OCI-LY7 (cell line): ENCODE results near the gene ZDHHC5. TPM values are rescaled to one million over a fixed set of nuclear protein-coding genes. Genes with fewer than 3 reads are reported as not detected.

Source experiments
- BruUV-seq: library from RNA; stranded (reverse); fragments of 400-500 nt; replicated peaks from 2 replicates; lab custom pipeline; 2021; lab: Mats Ljungman, UMichigan
- CTCF ChIA-PET: fragments of 300-600 bp; sonication (Branson Sonifier 250); formaldehyde crosslinking; loops from one replicate; lab custom pipeline; 2022; ENCODE audit warnings: antibody characterized with exemption; ENCODE audit not compliant: unreplicated experiment; lab: Charles Lee
- POLR2A ChIA-PET: fragments of 300-600 bp; sonication (Branson Sonifier 250); formaldehyde crosslinking; loops from one replicate; lab custom pipeline; 2022; ENCODE audit warnings: antibody characterized with exemption; lab: Charles Lee
- DNase-seq: peaks from one replicate; pipeline ENCODE4 v3.0.0-alpha.2; 2015; ENCODE audit warnings: low spot score
- H2AFZ ChIP-seq: fragments of 200-600 bp; sonication (generic), shearing (Covaris generic); 2 replicates; pipeline ENCODE4 v1.6.1; 2014; ENCODE audit warnings: mild to moderate bottlenecking, antibody characterized with exemption, low read length, moderate library complexity
- H3K27ac ChIP-seq: fragments of 200-600 bp; sonication (generic); 2 replicates; pipeline ENCODE4 v1.5.1; 2014; ENCODE audit warnings: mixed run types, low read depth, mild to moderate bottlenecking, moderate library complexity, low read length, inconsistent platforms; ENCODE audit not compliant: poor library complexity, severe bottlenecking
- H3K36me3 ChIP-seq: fragments of 200-600 bp; sonication (generic); 2 replicates; pipeline ENCODE4 v1.6.1; 2014; ENCODE audit warnings: mild to moderate bottlenecking, antibody characterized with exemption, low read length, moderate library complexity, mixed read lengths; ENCODE audit not compliant: insufficient read depth
- H3K4me1 ChIP-seq: fragments of 200-600 bp; sonication (generic); 2 replicates; pipeline ENCODE4 v1.5.1; 2014; ENCODE audit warnings: mild to moderate bottlenecking, low read length; ENCODE audit not compliant: insufficient read depth, poor library complexity, severe bottlenecking
- H3K4me2 ChIP-seq: fragments of 200-600 bp; sonication (generic); 2 replicates; pipeline ENCODE4 v1.6.1; 2014; ENCODE audit warnings: mild to moderate bottlenecking, low read length
- H3K4me3 ChIP-seq: fragments of 200-600 bp; sonication (generic); 2 replicates; pipeline ENCODE4 v1.5.1; 2014; ENCODE audit warnings: mild to moderate bottlenecking, low read depth, low read length; ENCODE audit not compliant: poor library complexity, severe bottlenecking
- H3K79me2 ChIP-seq: fragments of 200-600 bp; sonication (generic); 2 replicates; pipeline ENCODE4 v1.6.1; 2016; ENCODE audit warnings: low read depth, mild to moderate bottlenecking, low read length, moderate library complexity, mixed read lengths; ENCODE audit not compliant: insufficient read depth
- H3K9me2 ChIP-seq: fragments of 200-600 bp; sonication (generic); 2 replicates; pipeline ENCODE4 v1.6.1; 2016; ENCODE audit warnings: mild to moderate bottlenecking, low read length, mixed read lengths; ENCODE audit not compliant: insufficient read depth
- H3K9me3 ChIP-seq: fragments of 200-600 bp; sonication (generic); 2 replicates; pipeline ENCODE4 v1.6.1; 2014; ENCODE audit warnings: mild to moderate bottlenecking, mixed run types, low read length, mixed read lengths
- H4K20me1 ChIP-seq: fragments of 200-600 bp; sonication (generic); 2 replicates; pipeline ENCODE4 v1.6.1; 2014; ENCODE audit warnings: mild to moderate bottlenecking, antibody characterized with exemption, low read length, moderate library complexity, mixed read lengths; ENCODE audit not compliant: insufficient read depth
- CTCF ChIP-seq: fragments of 200-600 bp; sonication (generic); conservative IDR thresholded peaks from 2 replicates; pipeline ENCODE4 v1.5.1; 2014; ENCODE audit warnings: mild to moderate bottlenecking, antibody characterized with exemption, low read length, moderate library complexity, mixed read lengths
- EZH2phosphoT487 ChIP-seq: fragments of 200-600 bp; sonication (generic); IDR thresholded peaks from 2 replicates; pipeline ENCODE4 v1.6.1; 2018; ENCODE audit warnings: low read depth, borderline replicate concordance, mild to moderate bottlenecking, mixed run types, antibody characterized with exemption, low read length, moderate library complexity, mixed read lengths
- intact Hi-C: fragments of 100-400 bp; cut with micrococcal nuclease; formaldehyde crosslinking; loops from one replicate; pipeline ENCODE4 v1.10.0; 2022; ENCODE audit not compliant: unreplicated experiment
- total RNA-seq, 2 experiments: library from RNA; depleted of rRNA in 1 of 2; stranded (reverse); fragments of >200 nt in 1 of 2; shearing (Covaris generic) in 1 of 2; gene quantifications; 2 replicates each; pipeline ENCODE4 v1.2.3, GENCODE V29; 2014 to 2022

ZDHHC5 gene
- total RNA-seq, 2 experiments from 2014 or later: 27.5 to 57.4 TPM

DNA sequence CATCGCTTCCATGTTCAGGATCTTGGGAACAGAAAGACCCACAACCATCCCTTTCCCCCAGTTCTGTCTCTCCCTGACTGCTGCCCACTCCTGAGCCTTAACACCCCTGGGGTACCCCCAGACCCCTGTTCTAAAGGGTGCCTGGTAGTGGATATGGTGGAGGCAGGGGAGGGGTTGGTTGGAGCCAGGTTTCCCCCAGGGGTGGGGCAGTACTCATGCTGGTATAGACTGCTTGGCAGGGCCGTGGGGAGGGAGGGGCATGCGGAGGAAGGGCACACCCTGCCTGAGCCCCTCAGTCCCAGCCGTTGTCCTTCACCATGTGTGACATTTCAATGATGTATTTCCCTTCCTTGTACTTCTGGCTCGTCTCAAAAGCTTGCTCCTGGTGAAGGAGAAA, 22.2 kb upstream of the ZDHHC5 start:
- Histone ChIP-seq H3K4me1 (peaks cover 35% of the 10 kb centered on the region), H3K27ac (no peak overlapping the region), H4K20me1 (no peaks in the 10 kb centered on the region), H2AFZ (no peak overlapping the region), H3K9me3 (no peaks in the 10 kb centered on the region), H3K4me3 (no peak overlapping the region), H3K4me2 (no peak overlapping the region), H3K79me2 (no peaks in the 10 kb centered on the region), H3K36me3 (no peaks in the 10 kb centered on the region), H3K9me2 (no peaks in the 10 kb centered on the region)
- CTCF ChIA-PET: no interaction called here
- no TSS peak for BruUV-seq
- no peak for DNase-seq
- TF ChIP-seq EZH2phosphoT487: no peak
- TF ChIP-seq CTCF: no peak
- intact Hi-C loops: loop anchor here (5.0 kb wide), 2 partner anchors 308 to 867 kb away; partner anchors contain the start of genes P2RX3 and SSRP1
- POLR2A ChIA-PET: no interaction called here

DNA sequence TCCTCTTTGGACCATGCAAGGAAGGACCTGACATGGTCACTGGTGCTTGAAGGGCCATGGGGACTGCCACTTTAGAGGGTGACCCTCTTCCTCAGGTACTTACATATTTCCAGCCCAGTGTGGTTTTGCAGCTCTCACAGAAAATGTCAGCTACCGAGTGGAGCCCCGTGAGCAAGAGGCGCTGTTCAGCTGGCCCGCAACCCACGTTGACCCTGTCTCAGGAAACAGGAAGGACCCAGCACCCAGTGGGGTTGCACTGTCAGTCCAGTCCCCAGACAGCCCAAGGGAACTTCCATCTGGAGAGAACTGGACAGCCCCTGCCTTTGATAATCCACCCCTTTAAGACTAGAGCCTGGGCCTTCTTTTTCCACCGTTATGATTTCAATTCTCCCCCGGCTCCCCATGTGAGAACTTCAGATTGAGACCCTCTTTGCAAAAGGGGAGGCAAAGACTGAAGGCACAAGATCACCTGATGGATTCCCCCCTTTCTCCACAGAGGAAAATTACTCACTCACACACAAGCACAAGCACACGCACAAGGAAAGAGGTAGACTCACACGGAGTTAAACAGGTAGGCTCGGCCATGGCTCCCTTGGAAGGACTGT, 21.6 kb upstream of the ZDHHC5 start:
- no peaks in the 10 kb centered on the region for H3K36me3 ChIP-seq
- no peaks in the 10 kb centered on the region for H3K9me3 ChIP-seq
- no peak overlapping the region for H3K4me2 ChIP-seq
- no peak overlapping the region for H3K4me3 ChIP-seq
- H3K27ac ChIP-seq: no peak overlapping the region
- intact Hi-C loops: loop anchor here (5.0 kb wide), 2 partner anchors 309 to 866 kb away; partner anchors contain the start of genes P2RX3 and SSRP1
- peaks cover 29% of the 10 kb centered on the region for H3K4me1 ChIP-seq
- no peaks in the 10 kb centered on the region for H4K20me1 ChIP-seq
- TF ChIP-seq CTCF: no peak
- TF ChIP-seq EZH2phosphoT487: no peak
- BruUV-seq: no TSS peak
- ChIA-PET POLR2A (no interaction called here), CTCF (no interaction called here)
- H3K79me2 ChIP-seq: no peaks in the 10 kb centered on the region
- no peak overlapping the region for H2AFZ ChIP-seq
- no peak for DNase-seq
- no peaks in the 10 kb centered on the region for H3K9me2 ChIP-seq

DNA sequence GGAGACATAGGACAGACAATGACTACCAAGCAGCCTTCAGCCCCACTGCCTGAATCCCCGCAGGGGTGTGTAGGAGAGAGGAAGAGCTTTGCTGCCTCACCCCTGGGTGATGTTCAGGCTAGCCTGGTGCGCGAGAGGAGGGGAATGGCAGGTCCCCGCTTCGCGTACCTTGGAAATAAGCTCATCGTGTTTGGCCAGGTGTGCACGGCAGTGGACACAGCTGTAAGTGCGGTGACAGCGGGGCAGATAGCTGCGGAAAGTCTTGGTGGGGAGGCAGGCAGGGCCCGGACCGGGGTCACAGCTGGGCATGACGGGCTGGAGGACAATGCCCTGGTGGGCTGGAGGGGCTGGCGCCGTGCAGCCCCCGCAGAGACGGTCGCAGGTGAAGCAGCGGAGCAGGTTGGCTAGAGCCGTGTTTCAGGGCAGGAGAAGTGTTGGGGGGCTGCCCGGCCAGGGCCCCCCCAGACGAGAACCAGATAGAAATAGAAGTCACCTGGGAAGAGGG, 21.1 kb upstream of the ZDHHC5 start:
- intact Hi-C loops: loop anchor here (5.0 kb wide), 2 partner anchors 310 to 865 kb away; partner anchors contain the start of genes P2RX3 and SSRP1

More for the DNA sequence above, 21.1 kb upstream of the ZDHHC5 start:
- ChIA-PET CTCF (no interaction called here), POLR2A (no interaction called here)
- no peak for TF ChIP-seq CTCF
- TF ChIP-seq EZH2phosphoT487: no peak
- H3K4me1 ChIP-seq: peaks cover 27% of the 10 kb centered on the region
- H3K79me2 ChIP-seq: no peaks in the 10 kb centered on the region
- no peak overlapping the region for H2AFZ ChIP-seq
- no peak for DNase-seq
- no peaks in the 10 kb centered on the region for H3K36me3 ChIP-seq
- no peaks in the 10 kb centered on the region for H3K9me3 ChIP-seq
- no peaks in the 10 kb centered on the region for H3K9me2 ChIP-seq
- H3K27ac ChIP-seq: no peak overlapping the region
- H4K20me1 ChIP-seq: no peaks in the 10 kb centered on the region
- BruUV-seq: no TSS peak
- H3K4me2 ChIP-seq: no peak overlapping the region
- H3K4me3 ChIP-seq: no peak overlapping the region
